Natural killer cell (primary cell): ENCODE measurements around the gene DPP3. TPM values are rescaled to one million over a fixed set of nuclear protein-coding genes. Genes with fewer than 3 reads are reported as not detected.

Source experiments
- ATAC-seq, 3 donors: fragments of 150-1000 bp in 2 of 3; fragments of 200-7000 bp in 1 of 3; cut with Tn5 transposase; 1 replicate in 1 of 3; 2 replicates in 2 of 3; pipeline ENCODE4 v1.10.0; 2021; ENCODE audit warnings: mild to moderate bottlenecking in 2 of 3, moderate library complexity in 2 of 3
- DNase-seq, 2 donors: peaks; one replicate each; pipeline versions ENCODE4 v3.0.0 to v3.0.0-alpha.2; 2013 to 2021; ENCODE audit warnings: mixed read lengths in 1 of 2
- H3K27ac ChIP-seq: one replicate; pipeline ENCODE4 v1.5.1; 2013; ENCODE audit warnings: mild to moderate bottlenecking, low read length
- H3K27me3 ChIP-seq: one replicate; pipeline ENCODE4 v1.6.1; 2013; ENCODE audit warnings: low read length; ENCODE audit not compliant: control insufficient read depth, insufficient read depth
- H3K36me3 ChIP-seq: one replicate; pipeline ENCODE4 v1.6.1; 2013; ENCODE audit warnings: low read length; ENCODE audit not compliant: control insufficient read depth, insufficient read depth
- H3K4me1 ChIP-seq: one replicate; pipeline ENCODE4 v1.6.1; 2013; ENCODE audit warnings: low read length; ENCODE audit not compliant: control insufficient read depth, insufficient read depth
- H3K4me3 ChIP-seq: one replicate; pipeline ENCODE4 v1.5.1; 2013; ENCODE audit warnings: low read length
- H3K9me3 ChIP-seq: one replicate; pipeline ENCODE4 v1.6.1; 2013; ENCODE audit warnings: low read length; ENCODE audit not compliant: control insufficient read depth, insufficient read depth
- H3K27ac Mint-ChIP-seq, 2 donors: one replicate each; pipeline ENCODE4 v1.8.0; 2022; ENCODE audit warnings: mild to moderate bottlenecking in 2 of 2, mixed read lengths in 2 of 2, moderate library complexity in 1 of 2
- H3K27me3 Mint-ChIP-seq, 2 donors: one replicate each; pipeline ENCODE4 v1.8.0; 2022; ENCODE audit warnings: low read depth in 2 of 2, mixed read lengths in 2 of 2
- H3K36me3 Mint-ChIP-seq: one replicate; pipeline ENCODE4 v1.8.0; 2022; ENCODE audit warnings: mixed read lengths
- H3K4me1 Mint-ChIP-seq, 2 donors: one replicate each; pipeline ENCODE4 v1.8.0; 2022; ENCODE audit warnings: mixed read lengths in 2 of 2
- H3K4me3 Mint-ChIP-seq: one replicate; pipeline ENCODE4 v1.8.0; 2022; ENCODE audit warnings: mild to moderate bottlenecking, moderate library complexity, mixed read lengths
- H3K9me3 Mint-ChIP-seq, 2 donors: one replicate each; pipeline ENCODE4 v1.8.0; 2022; ENCODE audit warnings: mixed read lengths in 2 of 2
- CTCF ChIP-seq: fragments of 200-600 bp; IDR thresholded peaks from one replicate; pipeline ENCODE4 v1.8.0; 2022; ENCODE audit warnings: antibody characterized with exemption
- WGBS: methylation state at CpG from one replicate; pipeline ENCODE4 v1.1.7; 2013; ENCODE audit warnings: missing lambda C conversion rate; ENCODE audit not compliant: insufficient coverage; 5-methylcytosine and 5-hydroxymethylcytosine counted together
- intact Hi-C: fragments of 100-400 bp; cut with micrococcal nuclease; formaldehyde crosslinking; loops from one replicate; pipeline ENCODE4 v1.14.2; 2022
- total RNA-seq, 4 donors: library from RNA; stranded (reverse); fragments of 120-200 nt in 1 of 4; gene quantifications; one replicate each; pipeline versions ENCODE4 v1.2.3 to v1.2.4, GENCODE V29; 2013 to 2022

DPP3 gene
- total RNA-seq, 3 donors from 2014 or later (not counting 1 experiment from before 2014, with no cell fraction given): 37.4 to 42.9 (median 38.6) TPM

GRCh38 chr11:66523611-66524010, 43.4 kb downstream of the DPP3 start:
- 97% methylated on average over 11 of the region's 11 CpGs for WGBS

DNA sequence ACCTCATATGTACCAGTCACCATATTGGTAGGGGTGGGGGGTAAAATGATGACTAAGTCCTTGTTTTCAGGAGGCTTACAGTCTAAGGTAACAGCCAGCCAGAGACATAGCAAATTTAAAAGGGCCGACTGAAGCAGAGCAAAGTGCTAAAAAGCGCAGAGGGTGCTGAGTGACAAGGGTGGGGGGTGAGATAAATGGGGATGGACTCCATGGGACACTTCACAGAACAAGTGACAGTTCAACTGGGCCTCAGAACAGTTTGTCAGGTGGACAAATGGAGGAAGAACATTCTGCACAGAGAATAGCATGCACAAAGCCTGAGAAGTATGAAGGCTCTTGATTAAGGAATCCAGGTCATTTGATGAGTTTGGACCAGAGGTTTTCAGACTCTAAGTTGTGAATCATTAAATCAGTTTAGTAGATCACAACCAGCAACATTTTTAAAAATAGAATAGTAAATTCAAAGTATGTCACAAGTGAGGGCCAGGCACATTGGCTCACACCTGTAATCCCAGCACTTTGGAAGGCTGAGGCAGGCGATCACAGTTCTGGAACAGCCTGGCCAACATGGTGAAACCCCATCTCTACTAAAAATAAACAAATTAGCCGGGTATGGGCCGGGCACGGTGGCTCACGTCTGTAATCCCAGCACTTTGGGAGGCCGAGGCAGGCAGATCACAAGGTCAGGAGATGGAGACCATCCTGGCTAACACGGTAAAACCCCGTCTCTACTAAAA, 44.2 kb downstream of the DPP3 start:
- Mint-ChIP-seq H3K9me3 (no peaks in the 10 kb centered on the region), H3K4me3 (no peak overlapping the region), H3K27ac (no peak overlapping the region), H3K4me1 (no peaks in the 10 kb centered on the region), H3K36me3 (peaks cover 8% of the 10 kb centered on the region), H3K27me3 (no peaks in the 10 kb centered on the region)
- Histone ChIP-seq H3K27me3 (no peaks in the 10 kb centered on the region), H3K4me3 (no peak overlapping the region), H3K9me3 (no peaks in the 10 kb centered on the region), H3K27ac (no peak overlapping the region), H3K4me1 (no peaks in the 10 kb centered on the region), H3K36me3 (peaks cover 39% of the 10 kb centered on the region)
- DNase-seq (no peak), ATAC-seq (no peak)
- TF ChIP-seq CTCF: no peak
- WGBS: 100% methylated on average over 4 of the region's 10 CpGs
- intact Hi-C loops: no loop called here

More at GRCh38 chr11:66523611-66524010, 43.4 kb downstream of the DPP3 start:
- H3K4me3 ChIP-seq: no peak overlapping the region
- no peak for ATAC-seq
- Mint-ChIP-seq H3K27ac (no peak overlapping the region), H3K9me3 (no peaks in the 10 kb centered on the region), H3K27me3 (no peaks in the 10 kb centered on the region), H3K36me3 (peaks cover 8% of the 10 kb centered on the region), H3K4me3 (no peak overlapping the region), H3K4me1 (no peaks in the 10 kb centered on the region)
- H3K36me3 ChIP-seq: peaks cover 41% of the 10 kb centered on the region
- intact Hi-C loops: no loop called here
- no peaks in the 10 kb centered on the region for H3K4me1 ChIP-seq
- no peak overlapping the region for H3K27ac ChIP-seq
- no peaks in the 10 kb centered on the region for H3K9me3 ChIP-seq
- TF ChIP-seq CTCF: no peak
- DNase-seq: no peak
- no peaks in the 10 kb centered on the region for H3K27me3 ChIP-seq

- intact Hi-C loops: no loop called here
- Mint-ChIP-seq H3K36me3 (no peaks in the 10 kb centered on the region), H3K4me1 (peaks cover 0 to 14% of the 10 kb centered on the region in 2 donors), H3K9me3 (no peaks in the 10 kb centered on the region), H3K4me3 (no peak overlapping the region), H3K27me3 (no peaks in the 10 kb centered on the region), H3K27ac (no peak overlapping the region)
- DNase-seq (no peak), ATAC-seq (no peak)
- WGBS: 91% methylated on average over 10 of the region's 10 CpGs
- H3K27ac ChIP-seq: no peak overlapping the region
- no peak for TF ChIP-seq CTCF
- H3K9me3 ChIP-seq: no peaks in the 10 kb centered on the region
- no peak overlapping the region for H3K4me3 ChIP-seq
- H3K27me3 ChIP-seq: no peaks in the 10 kb centered on the region
- H3K4me1 ChIP-seq: no peaks in the 10 kb centered on the region
- peaks cover 15% of the 10 kb centered on the region for H3K36me3 ChIP-seq
These were observed 48.8 kb downstream of the DPP3 start for GRCh38 chr11:66529069-66529468.

DNA sequence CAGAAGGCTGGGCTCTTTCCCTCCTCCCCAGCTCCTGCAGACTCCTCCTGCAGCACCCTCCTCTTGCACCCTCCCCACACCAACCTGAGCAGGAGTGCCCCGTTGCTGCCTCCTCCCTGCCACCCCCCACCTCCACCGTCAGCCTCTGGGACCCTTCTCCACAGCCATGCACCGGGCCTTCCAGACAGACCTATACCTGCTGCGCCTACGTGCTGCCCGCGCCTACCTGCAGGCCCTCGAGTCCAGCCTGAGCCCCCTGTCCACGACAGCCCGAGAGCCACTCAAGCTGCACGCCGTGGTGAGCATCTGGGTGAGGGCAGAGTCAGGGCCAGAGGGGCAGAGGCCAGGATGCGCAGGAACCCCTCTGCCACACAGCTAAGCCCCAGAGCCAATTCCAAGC, 49.4 kb downstream of the DPP3 start:
- no peaks in the 10 kb centered on the region for H3K27me3 ChIP-seq
- H3K27ac ChIP-seq: no peak overlapping the region
- TF ChIP-seq CTCF: no peak
- ATAC-seq: no peak
- H3K4me3 ChIP-seq: no peak overlapping the region
- intact Hi-C loops: no loop called here
- WGBS: 93% methylated on average over 13 of the region's 13 CpGs
- Mint-ChIP-seq H3K36me3 (no peaks in the 10 kb centered on the region), H3K9me3 (no peaks in the 10 kb centered on the region), H3K4me3 (no peak overlapping the region), H3K27me3 (no peaks in the 10 kb centered on the region), H3K4me1 (peaks cover 0 to 14% of the 10 kb centered on the region in 2 donors), H3K27ac (no peak overlapping the region)
- no peaks in the 10 kb centered on the region for H3K9me3 ChIP-seq
- H3K4me1 ChIP-seq: no peaks in the 10 kb centered on the region
- peaks cover 15% of the 10 kb centered on the region for H3K36me3 ChIP-seq
- no peak for DNase-seq
